MM.1S (cell line): Measurements from ENCODE around the gene SOBP.

Experiments used
- DNase-seq: peaks from one replicate; pipeline ENCODE4 v3.0.0-alpha.2; 2015
- H2AFZ ChIP-seq: fragments of 300-600 bp; sonication (generic); 2 replicates; pipeline ENCODE4 v1.6.0; 2016; ENCODE audit warnings: antibody characterized with exemption, low read length
- H3F3A ChIP-seq: fragments of 300-600 bp; sonication (generic); 2 replicates; pipeline ENCODE4 v1.6.1; 2016; ENCODE audit warnings: mild to moderate bottlenecking, antibody characterized with exemption, low read length, moderate library complexity, mixed read lengths; ENCODE audit not compliant: insufficient read depth
- H3K27ac ChIP-seq: fragments of 300-600 bp; sonication (generic); 2 replicates; pipeline ENCODE4 v1.5.1; 2016; ENCODE audit warnings: mild to moderate bottlenecking, low read length
- H3K27me3 ChIP-seq: fragments of 300-600 bp; sonication (generic); replicated peaks from 2 replicates; pipeline ENCODE4 v1.6.0; 2016; ENCODE audit warnings: low read length; ENCODE audit not compliant: insufficient read depth
- H3K36me3 ChIP-seq: fragments of 300-600 bp; sonication (generic); replicated peaks from 2 replicates; pipeline ENCODE4 v1.6.1; 2016; ENCODE audit warnings: mild to moderate bottlenecking, low read length, mixed read lengths; ENCODE audit not compliant: insufficient read depth
- H3K4me1 ChIP-seq: fragments of 300-600 bp; sonication (generic); 2 replicates; pipeline ENCODE4 v1.6.1; 2016; ENCODE audit warnings: low read length, mixed read lengths
- H3K4me2 ChIP-seq: fragments of 300-600 bp; sonication (generic); 2 replicates; pipeline ENCODE4 v1.6.0; 2016; ENCODE audit warnings: low read depth, low read length
- H3K4me3 ChIP-seq: fragments of 300-600 bp; sonication (generic); 2 replicates; pipeline ENCODE4 v1.5.1; 2016; ENCODE audit warnings: low read length, mixed read lengths
- H3K79me2 ChIP-seq: fragments of 300-600 bp; sonication (generic); 2 replicates; pipeline ENCODE4 v1.6.1; 2016; ENCODE audit warnings: mixed run types, low read length, mixed read lengths
- H3K9ac ChIP-seq: fragments of 300-600 bp; sonication (generic); 2 replicates; pipeline ENCODE4 v1.6.1; 2016; ENCODE audit warnings: low read length, mixed read lengths
- H3K9me2 ChIP-seq: fragments of 300-600 bp; sonication (generic); replicated peaks from 2 replicates; pipeline ENCODE4 v1.6.1; 2016; ENCODE audit warnings: mild to moderate bottlenecking, low read length, mixed read lengths; ENCODE audit not compliant: insufficient read depth
- H3K9me3 ChIP-seq: fragments of 300-600 bp; sonication (generic); replicated peaks from 2 replicates; pipeline ENCODE4 v1.6.1; 2016; ENCODE audit warnings: mild to moderate bottlenecking, low read length, mixed read lengths; ENCODE audit not compliant: insufficient read depth
- H4K20me1 ChIP-seq: fragments of 300-600 bp; sonication (generic); 2 replicates; pipeline ENCODE4 v1.6.1; 2016; ENCODE audit warnings: mild to moderate bottlenecking, low read length, moderate library complexity, mixed read lengths; ENCODE audit not compliant: insufficient read depth
- CTCF ChIP-seq: fragments of 300-600 bp; sonication (generic); IDR thresholded peaks from 2 replicates; pipeline ENCODE4 v1.5.1; 2016; ENCODE audit warnings: antibody characterized with exemption, low read length, mixed read lengths
- EZH2 ChIP-seq: fragments of 300-600 bp; sonication (generic); optimal IDR thresholded peaks from 2 replicates; pipeline ENCODE3; 2017; ENCODE audit warnings: low read depth, mild to moderate bottlenecking, antibody characterized with exemption, low read length, mixed read lengths
- EZH2phosphoT487 ChIP-seq: fragments of 300-600 bp; sonication (generic); IDR thresholded peaks from 2 replicates; pipeline ENCODE4 v1.6.1; 2018; ENCODE audit warnings: antibody characterized with exemption, low read length

SOBP gene

DNA sequence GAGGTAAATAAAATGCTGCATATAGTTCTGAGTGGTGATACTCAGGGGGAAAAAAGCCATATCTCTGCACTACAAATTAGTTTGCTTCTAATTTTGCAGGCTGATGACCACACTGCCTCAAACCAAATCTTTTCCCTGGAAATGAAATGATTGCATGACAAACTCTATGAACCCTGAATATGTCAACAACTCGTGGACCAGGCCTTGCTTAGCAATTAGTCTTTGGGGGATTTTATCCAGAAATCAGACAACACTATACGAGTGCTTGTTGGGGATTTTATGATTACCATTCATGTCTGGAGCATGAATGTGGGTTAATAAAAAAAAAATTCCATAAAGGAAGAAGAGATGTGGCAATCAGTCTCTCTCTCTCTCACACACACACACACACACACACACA, 42.0 kb downstream of the SOBP start:
- H3K9me2 ChIP-seq = no peaks in the 10 kb centered on the region
- no peaks in the 10 kb centered on the region for H3K79me2 ChIP-seq
- H3K4me1 ChIP-seq = peaks cover 12% of the 10 kb centered on the region
- H3K9ac ChIP-seq = no peak overlapping the region
- no peak overlapping the region for H3K27ac ChIP-seq
- no peaks in the 10 kb centered on the region for H3K9me3 ChIP-seq
- TF ChIP-seq EZH2phosphoT487 (no peak), CTCF (no peak), EZH2 (no peak)
- H4K20me1 ChIP-seq = no peaks in the 10 kb centered on the region
- no peak overlapping the region for H3K4me2 ChIP-seq
- H3K36me3 ChIP-seq = no peaks in the 10 kb centered on the region
- no peak overlapping the region for H2AFZ ChIP-seq
- no peak overlapping the region for H3K4me3 ChIP-seq
- no peak for DNase-seq
- peaks cover 9% of the 10 kb centered on the region for H3F3A ChIP-seq
- H3K27me3 ChIP-seq = no peaks in the 10 kb centered on the region

GRCh38 chr6:107532706-107533105, 42.8 kb downstream of the SOBP start:
- Histone ChIP-seq H3K4me1 (peaks cover 16% of the 10 kb centered on the region), H3K4me2 (no peak overlapping the region), H3K27me3 (no peaks in the 10 kb centered on the region), H2AFZ (no peak overlapping the region), H3K9ac (no peak overlapping the region), H3K9me3 (no peaks in the 10 kb centered on the region), H3K4me3 (no peak overlapping the region), H3K9me2 (no peaks in the 10 kb centered on the region), H3K27ac (no peak overlapping the region), H4K20me1 (no peaks in the 10 kb centered on the region), H3K36me3 (no peaks in the 10 kb centered on the region), H3F3A (peaks cover 9% of the 10 kb centered on the region), H3K79me2 (no peaks in the 10 kb centered on the region)
- DNase-seq = no peak
- TF ChIP-seq EZH2phosphoT487 (no peak), CTCF (no peak), EZH2 (no peak)

DNA sequence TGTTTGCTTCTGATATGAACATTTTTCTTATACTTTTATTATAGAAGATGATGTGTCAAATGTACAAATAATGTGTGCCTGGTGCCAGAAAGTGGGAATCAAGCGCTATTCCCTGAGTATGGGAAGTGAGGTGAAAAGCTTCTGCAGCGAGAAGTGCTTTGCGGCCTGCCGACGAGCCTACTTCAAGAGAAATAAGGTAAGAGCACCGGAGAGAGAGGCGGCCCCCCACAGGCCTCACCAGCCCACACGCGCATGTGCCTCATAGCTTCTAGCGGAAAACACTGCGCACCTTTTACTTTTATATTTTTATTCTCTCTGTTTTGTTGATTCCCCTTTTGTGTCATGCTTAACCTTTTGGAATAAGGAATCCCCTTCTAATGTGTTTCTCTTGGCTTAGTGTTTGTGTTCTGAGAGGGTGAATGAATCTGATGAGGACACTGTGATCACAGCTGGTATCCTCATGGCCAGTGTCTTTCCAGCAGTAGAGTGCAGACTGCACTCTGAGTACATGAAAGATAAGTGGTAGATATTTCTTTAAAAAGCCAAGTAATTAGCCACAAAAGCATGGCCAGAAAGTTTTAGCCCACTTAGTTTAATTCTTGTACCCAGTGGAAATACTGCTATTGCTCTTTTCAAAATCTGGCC, 43.6 kb downstream of the SOBP start:
- Histone ChIP-seq H3K36me3 (no peaks in the 10 kb centered on the region), H3K79me2 (no peaks in the 10 kb centered on the region), H3K27me3 (no peaks in the 10 kb centered on the region), H3K4me2 (no peak overlapping the region), H3K4me3 (no peak overlapping the region), H2AFZ (no peak overlapping the region), H3K27ac (no peak overlapping the region), H3K4me1 (peaks cover 21% of the 10 kb centered on the region), H4K20me1 (no peaks in the 10 kb centered on the region), H3F3A (peaks cover 9% of the 10 kb centered on the region), H3K9me2 (no peaks in the 10 kb centered on the region), H3K9me3 (no peaks in the 10 kb centered on the region), H3K9ac (no peak overlapping the region)
- DNase-seq = no peak
- no peak for TF ChIP-seq EZH2phosphoT487
- no peak for TF ChIP-seq CTCF
- no peak for TF ChIP-seq EZH2
